ENCODE data around the gene CREB5.

- TF ChIP-seq CTCF (IDR thresholded peaks at IDR 0.05): no peak
- no peak for TF ChIP-seq EP300 (IDR thresholded peaks at IDR 0.05)
Measured at GRCh38 chr7:28546067-28546466, 133.7 kb downstream of the CREB5 start.
